ENCODE results near the gene ARHGEF6. TPM values are rescaled to one million over a fixed set of nuclear protein-coding genes. Genes with fewer than 3 reads are reported as not detected.

Gene ARHGEF6
- total and polyA plus RNA-seq, 2 experiments from 2014 or later: 2.5 to 6.0 TPM

DNA sequence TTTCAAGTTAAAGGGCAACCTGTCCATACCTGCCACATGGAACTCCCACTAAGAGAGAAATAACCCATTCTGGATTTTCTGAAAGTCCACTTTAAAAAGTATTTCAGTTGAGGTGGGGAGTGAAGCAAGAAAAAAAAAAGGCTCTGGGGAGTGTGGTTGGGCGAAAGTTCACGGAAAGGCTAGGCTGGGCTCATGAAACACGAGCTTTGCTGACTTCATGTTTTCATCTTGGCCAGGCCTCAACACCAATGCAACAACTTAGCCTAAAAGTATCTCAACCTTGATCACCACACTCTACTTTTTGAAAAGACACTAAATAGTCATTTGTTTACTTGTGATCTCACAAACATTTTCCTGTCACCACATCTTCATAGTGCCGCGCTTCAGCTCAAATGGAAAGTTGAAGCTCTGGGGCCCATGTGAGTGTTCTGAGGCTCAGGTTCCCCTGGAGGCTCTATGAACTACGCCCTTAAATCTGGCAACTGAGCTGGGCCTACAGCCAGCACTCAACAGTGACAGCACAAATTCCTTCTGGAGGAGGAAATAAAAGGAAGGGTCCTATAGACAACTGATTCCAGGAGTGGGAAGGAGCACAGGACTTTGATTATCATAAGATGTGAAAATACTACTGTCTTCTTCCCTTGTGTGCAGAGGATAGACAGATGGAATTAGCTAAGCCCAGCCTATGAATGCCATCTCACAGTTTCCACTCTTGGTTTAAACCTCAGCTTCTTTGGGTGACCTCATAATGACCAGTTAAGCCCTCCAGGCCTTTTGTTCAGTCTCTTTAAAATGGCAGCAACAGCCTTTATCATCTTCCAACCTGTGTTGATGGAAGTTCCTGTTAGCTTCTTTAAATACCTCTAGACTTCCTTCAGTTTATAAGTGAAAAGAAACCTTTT is 127.7 kb downstream of the ARHGEF6 start:
- H3K9me2 ChIP-seq (ENCODE audit: insufficient read depth): no peaks in the 10 kb centered on the region
- no peaks in the 10 kb centered on the region for H4K20me1 ChIP-seq (replicated peaks; ENCODE audit: insufficient read depth)
- peaks cover 25% of the 10 kb centered on the region; the same call in 2 of the 3 replicates for H3K4me1 Mint-ChIP-seq
- no peaks in the 10 kb centered on the region for H3K79me2 ChIP-seq (replicated peaks; ENCODE audit: insufficient read depth)
- no peaks in the 10 kb centered on the region for H3F3A ChIP-seq (replicated peaks; ENCODE audit: low read depth)
- TF ChIP-seq EZH2 (IDR thresholded peaks at IDR 0.05; ENCODE audit: low read depth, unreplicated experiment): no peak
- TF ChIP-seq, protein P1, sequence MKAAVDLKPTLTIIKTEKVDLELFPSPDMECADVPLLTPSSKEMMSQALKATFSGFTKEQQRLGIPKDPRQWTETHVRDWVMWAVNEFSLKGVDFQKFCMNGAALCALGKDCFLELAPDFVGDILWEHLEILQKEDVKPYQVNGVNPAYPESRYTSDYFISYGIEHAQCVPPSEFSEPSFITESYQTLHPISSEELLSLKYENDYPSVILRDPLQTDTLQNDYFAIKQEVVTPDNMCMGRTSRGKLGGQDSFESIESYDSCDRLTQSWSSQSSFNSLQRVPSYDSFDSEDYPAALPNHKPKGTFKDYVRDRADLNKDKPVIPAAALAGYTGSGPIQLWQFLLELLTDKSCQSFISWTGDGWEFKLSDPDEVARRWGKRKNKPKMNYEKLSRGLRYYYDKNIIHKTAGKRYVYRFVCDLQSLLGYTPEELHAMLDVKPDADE (IDR thresholded peaks at IDR 0.05): no peak
- no peak for TF ChIP-seq ZNF331 (CRISPR knock-in tag; IDR thresholded peaks at IDR 0.05; ENCODE audit: low read depth)
- no peak for TF ChIP-seq JUNB (IDR thresholded peaks at IDR 0.05; ENCODE audit: unreplicated experiment)
- no peak for TF ChIP-seq CREB1 (CRISPR knock-in tag; IDR thresholded peaks at IDR 0.05; ENCODE audit: low read depth)
- TF ChIP-seq, protein P2, sequence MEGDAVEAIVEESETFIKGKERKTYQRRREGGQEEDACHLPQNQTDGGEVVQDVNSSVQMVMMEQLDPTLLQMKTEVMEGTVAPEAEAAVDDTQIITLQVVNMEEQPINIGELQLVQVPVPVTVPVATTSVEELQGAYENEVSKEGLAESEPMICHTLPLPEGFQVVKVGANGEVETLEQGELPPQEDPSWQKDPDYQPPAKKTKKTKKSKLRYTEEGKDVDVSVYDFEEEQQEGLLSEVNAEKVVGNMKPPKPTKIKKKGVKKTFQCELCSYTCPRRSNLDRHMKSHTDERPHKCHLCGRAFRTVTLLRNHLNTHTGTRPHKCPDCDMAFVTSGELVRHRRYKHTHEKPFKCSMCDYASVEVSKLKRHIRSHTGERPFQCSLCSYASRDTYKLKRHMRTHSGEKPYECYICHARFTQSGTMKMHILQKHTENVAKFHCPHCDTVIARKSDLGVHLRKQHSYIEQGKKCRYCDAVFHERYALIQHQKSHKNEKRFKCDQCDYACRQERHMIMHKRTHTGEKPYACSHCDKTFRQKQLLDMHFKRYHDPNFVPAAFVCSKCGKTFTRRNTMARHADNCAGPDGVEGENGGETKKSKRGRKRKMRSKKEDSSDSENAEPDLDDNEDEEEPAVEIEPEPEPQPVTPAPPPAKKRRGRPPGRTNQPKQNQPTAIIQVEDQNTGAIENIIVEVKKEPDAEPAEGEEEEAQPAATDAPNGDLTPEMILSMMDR (conservative IDR thresholded peaks at IDR 0.05; ENCODE audit: low read depth in 2 of 2): no peak
- no peak for TF ChIP-seq NANOG (IDR thresholded peaks at IDR 0.05; ENCODE audit: borderline replicate concordance)
- TF ChIP-seq, protein P3, sequence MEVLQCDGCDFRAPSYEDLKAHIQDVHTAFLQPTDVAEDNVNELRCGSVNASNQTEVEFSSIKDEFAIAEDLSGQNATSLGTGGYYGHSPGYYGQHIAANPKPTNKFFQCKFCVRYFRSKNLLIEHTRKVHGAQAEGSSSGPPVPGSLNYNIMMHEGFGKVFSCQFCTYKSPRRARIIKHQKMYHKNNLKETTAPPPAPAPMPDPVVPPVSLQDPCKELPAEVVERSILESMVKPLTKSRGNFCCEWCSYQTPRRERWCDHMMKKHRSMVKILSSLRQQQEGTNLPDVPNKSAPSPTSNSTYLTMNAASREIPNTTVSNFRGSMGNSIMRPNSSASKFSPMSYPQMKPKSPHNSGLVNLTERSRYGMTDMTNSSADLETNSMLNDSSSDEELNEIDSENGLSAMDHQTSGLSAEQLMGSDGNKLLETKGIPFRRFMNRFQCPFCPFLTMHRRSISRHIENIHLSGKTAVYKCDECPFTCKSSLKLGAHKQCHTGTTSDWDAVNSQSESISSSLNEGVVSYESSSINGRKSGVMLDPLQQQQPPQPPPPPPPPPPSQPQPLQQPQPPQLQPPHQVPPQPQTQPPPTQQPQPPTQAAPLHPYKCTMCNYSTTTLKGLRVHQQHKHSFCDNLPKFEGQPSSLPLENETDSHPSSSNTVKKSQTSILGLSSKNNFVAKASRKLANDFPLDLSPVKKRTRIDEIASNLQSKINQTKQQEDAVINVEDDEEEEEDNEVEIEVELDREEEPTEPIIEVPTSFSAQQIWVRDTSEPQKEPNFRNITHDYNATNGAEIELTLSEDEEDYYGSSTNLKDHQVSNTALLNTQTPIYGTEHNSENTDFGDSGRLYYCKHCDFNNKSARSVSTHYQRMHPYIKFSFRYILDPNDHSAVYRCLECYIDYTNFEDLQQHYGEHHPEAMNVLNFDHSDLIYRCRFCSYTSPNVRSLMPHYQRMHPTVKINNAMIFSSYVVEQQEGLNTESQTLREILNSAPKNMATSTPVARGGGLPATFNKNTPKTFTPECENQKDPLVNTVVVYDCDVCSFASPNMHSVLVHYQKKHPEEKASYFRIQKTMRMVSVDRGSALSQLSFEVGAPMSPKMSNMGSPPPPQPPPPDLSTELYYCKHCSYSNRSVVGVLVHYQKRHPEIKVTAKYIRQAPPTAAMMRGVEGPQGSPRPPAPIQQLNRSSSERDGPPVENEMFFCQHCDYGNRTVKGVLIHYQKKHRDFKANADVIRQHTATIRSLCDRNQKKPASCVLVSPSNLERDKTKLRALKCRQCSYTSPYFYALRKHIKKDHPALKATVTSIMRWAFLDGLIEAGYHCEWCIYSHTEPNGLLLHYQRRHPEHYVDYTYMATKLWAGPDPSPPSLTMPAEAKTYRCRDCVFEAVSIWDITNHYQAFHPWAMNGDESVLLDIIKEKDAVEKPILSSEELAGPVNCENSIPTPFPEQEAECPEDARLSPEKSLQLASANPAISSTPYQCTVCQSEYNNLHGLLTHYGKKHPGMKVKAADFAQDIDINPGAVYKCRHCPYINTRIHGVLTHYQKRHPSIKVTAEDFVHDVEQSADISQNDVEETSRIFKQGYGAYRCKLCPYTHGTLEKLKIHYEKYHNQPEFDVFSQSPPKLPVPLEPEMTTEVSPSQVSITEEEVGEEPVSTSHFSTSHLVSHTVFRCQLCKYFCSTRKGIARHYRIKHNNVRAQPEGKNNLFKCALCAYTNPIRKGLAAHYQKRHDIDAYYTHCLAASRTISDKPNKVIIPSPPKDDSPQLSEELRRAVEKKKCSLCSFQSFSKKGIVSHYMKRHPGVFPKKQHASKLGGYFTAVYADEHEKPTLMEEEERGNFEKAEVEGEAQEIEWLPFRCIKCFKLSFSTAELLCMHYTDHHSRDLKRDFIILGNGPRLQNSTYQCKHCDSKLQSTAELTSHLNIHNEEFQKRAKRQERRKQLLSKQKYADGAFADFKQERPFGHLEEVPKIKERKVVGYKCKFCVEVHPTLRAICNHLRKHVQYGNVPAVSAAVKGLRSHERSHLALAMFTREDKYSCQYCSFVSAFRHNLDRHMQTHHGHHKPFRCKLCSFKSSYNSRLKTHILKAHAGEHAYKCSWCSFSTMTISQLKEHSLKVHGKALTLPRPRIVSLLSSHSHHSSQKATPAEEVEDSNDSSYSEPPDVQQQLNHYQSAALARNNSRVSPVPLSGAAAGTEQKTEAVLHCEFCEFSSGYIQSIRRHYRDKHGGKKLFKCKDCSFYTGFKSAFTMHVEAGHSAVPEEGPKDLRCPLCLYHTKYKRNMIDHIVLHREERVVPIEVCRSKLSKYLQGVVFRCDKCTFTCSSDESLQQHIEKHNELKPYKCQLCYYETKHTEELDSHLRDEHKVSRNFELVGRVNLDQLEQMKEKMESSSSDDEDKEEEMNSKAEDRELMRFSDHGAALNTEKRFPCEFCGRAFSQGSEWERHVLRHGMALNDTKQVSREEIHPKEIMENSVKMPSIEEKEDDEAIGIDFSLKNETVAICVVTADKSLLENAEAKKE (CRISPR knock-in tag; IDR thresholded peaks at IDR 0.05): no peak
- TF ChIP-seq, protein P4, sequence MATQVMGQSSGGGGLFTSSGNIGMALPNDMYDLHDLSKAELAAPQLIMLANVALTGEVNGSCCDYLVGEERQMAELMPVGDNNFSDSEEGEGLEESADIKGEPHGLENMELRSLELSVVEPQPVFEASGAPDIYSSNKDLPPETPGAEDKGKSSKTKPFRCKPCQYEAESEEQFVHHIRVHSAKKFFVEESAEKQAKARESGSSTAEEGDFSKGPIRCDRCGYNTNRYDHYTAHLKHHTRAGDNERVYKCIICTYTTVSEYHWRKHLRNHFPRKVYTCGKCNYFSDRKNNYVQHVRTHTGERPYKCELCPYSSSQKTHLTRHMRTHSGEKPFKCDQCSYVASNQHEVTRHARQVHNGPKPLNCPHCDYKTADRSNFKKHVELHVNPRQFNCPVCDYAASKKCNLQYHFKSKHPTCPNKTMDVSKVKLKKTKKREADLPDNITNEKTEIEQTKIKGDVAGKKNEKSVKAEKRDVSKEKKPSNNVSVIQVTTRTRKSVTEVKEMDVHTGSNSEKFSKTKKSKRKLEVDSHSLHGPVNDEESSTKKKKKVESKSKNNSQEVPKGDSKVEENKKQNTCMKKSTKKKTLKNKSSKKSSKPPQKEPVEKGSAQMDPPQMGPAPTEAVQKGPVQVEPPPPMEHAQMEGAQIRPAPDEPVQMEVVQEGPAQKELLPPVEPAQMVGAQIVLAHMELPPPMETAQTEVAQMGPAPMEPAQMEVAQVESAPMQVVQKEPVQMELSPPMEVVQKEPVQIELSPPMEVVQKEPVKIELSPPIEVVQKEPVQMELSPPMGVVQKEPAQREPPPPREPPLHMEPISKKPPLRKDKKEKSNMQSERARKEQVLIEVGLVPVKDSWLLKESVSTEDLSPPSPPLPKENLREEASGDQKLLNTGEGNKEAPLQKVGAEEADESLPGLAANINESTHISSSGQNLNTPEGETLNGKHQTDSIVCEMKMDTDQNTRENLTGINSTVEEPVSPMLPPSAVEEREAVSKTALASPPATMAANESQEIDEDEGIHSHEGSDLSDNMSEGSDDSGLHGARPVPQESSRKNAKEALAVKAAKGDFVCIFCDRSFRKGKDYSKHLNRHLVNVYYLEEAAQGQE (IDR thresholded peaks at IDR 0.05; ENCODE audit: unreplicated experiment): no peak
- TF ChIP-seq POLR2AphosphoS5 (IDR thresholded peaks at IDR 0.05; ENCODE audit: low read depth): no peak
- TF ChIP-seq ZNF114 (CRISPR knock-in tag; IDR thresholded peaks at IDR 0.05): no peak
- TF ChIP-seq STAT1 (IDR thresholded peaks at IDR 0.05; ENCODE audit: unreplicated experiment): no peak
- H3K36me3 ChIP-seq (ENCODE audit: insufficient read depth): no peaks in the 10 kb centered on the region
- H3K4me3 ChIP-seq: no peak overlapping the region
- H3K4me2 ChIP-seq: no peak overlapping the region
- H3K9me3 Mint-ChIP-seq: no peaks in the 10 kb centered on the region
- H3K27me3 Mint-ChIP-seq (ENCODE audit: insufficient read depth, low read depth, poor library complexity): no peaks in the 10 kb centered on the region
- peaks cover 14% of the 10 kb centered on the region for H3K4me1 ChIP-seq (ENCODE audit: insufficient read depth)
- H3K4me3 Mint-ChIP-seq: no peak overlapping the region
- DNase-seq (ENCODE audit: low spot score) (no peak), ATAC-seq (no peak)
- no peaks in the 10 kb centered on the region for H3K27me3 ChIP-seq (ENCODE audit: insufficient read depth)
- H2AFZ ChIP-seq: no peak overlapping the region
- H3K27ac ChIP-seq (ENCODE audit: low read depth): no peak overlapping the region
- no peak overlapping the region for H3K27ac Mint-ChIP-seq
- no peaks in the 10 kb centered on the region for H3K36me3 Mint-ChIP-seq (ENCODE audit: low read depth)

Measured in GM23338 (cell line).